IPS-11a (cell line): ENCODE results near the gene XRCC1.
A peak's percentile ranks its signal among the peaks of the same experiment; 100 is the strongest.
"Not testable (repeated sequence)": the region's sequence is repeated elsewhere in the genome, so short reads cannot be mapped to it uniquely, and the experiment has no call there.

ENCODE experiments used
- H3K4me3 ChIP-seq: one replicate; pipeline ENCODE4 v1.5.1; 2013; ENCODE audit warnings: low read depth, low read length, control low read depth

Gene XRCC1

GRCh38 chr19:43525836-43526771 lies 49.2 kb downstream of the XRCC1 start:
- peak overlapping the region; percentile 74 for H3K4me3 ChIP-seq

GRCh38 chr19:43524922-43525835 lies 50.1 kb downstream of the XRCC1 start:
- H3K4me3 ChIP-seq, result peak overlapping the region; percentile 74

- not testable (repeated sequence) for H3K4me3 ChIP-seq
Observed at GRCh38 chr19:43523696-43524095, 51.6 kb downstream of the XRCC1 start.

- H3K4me3 ChIP-seq, result no peak overlapping the region
Observed at GRCh38 chr19:43522929-43523328, 52.4 kb downstream of the XRCC1 start.

- H3K4me3 ChIP-seq, result no peak overlapping the region
Observed at GRCh38 chr19:43519436-43520088, 55.8 kb downstream of the XRCC1 start.

GRCh38 chr19:43518051-43518450 lies 57.3 kb downstream of the XRCC1 start:
- no peak overlapping the region for H3K4me3 ChIP-seq

GRCh38 chr19:43512399-43512798 lies 62.9 kb downstream of the XRCC1 start:
- not testable (repeated sequence) for H3K4me3 ChIP-seq

- no peak overlapping the region for H3K4me3 ChIP-seq
Observed at GRCh38 chr19:43511324-43511723, 64.0 kb downstream of the XRCC1 start.

- H3K4me3 ChIP-seq, result no peak overlapping the region
Observed at GRCh38 chr19:43510713-43511112, 64.6 kb downstream of the XRCC1 start.

- no peak overlapping the region for H3K4me3 ChIP-seq
Observed at GRCh38 chr19:43507880-43508279, 67.4 kb downstream of the XRCC1 start.

- no peak overlapping the region for H3K4me3 ChIP-seq
Observed at GRCh38 chr19:43506629-43507028, 68.7 kb downstream of the XRCC1 start.

- H3K4me3 ChIP-seq, result no peak overlapping the region
Observed at GRCh38 chr19:43505941-43506340, 69.4 kb downstream of the XRCC1 start.

- peak overlapping the region; percentile 63 for H3K4me3 ChIP-seq
Observed at GRCh38 chr19:43505186-43505456, 70.2 kb downstream of the XRCC1 start.

GRCh38 chr19:43504426-43505185 lies 70.7 kb downstream of the XRCC1 start, which contains the start of gene PHLDB3:
Gene PHLDB3 (minus strand): TSS chr19:43504746. CDS start chr19:43504118, 628 bp downstream.
- H3K4me3 ChIP-seq, result peak within 1 kb of the TSS; percentile 63

- peak overlapping the region; percentile 63 for H3K4me3 ChIP-seq
Observed at GRCh38 chr19:43503501-43504425, 71.6 kb downstream of the XRCC1 start.

GRCh38 chr19:43502419-43502976 lies 72.8 kb downstream of the XRCC1 start:
- H3K4me3 ChIP-seq, result no peak overlapping the region

GRCh38 chr19:43501661-43502418 lies 73.5 kb downstream of the XRCC1 start:
- no peak overlapping the region for H3K4me3 ChIP-seq

GRCh38 chr19:43499042-43499441 lies 76.3 kb downstream of the XRCC1 start:
- no peak overlapping the region for H3K4me3 ChIP-seq
